DOHH2 (cell line): Measurements from ENCODE around the gene STK32C.

Source experiments
- CTCF ChIP-seq: fragments of 200-600 bp; sonication (generic); IDR thresholded peaks from one replicate; pipeline ENCODE4 v1.5.1; 2014; ENCODE audit warnings: antibody characterized with exemption, mild to moderate bottlenecking, low read depth, low read length; ENCODE audit not compliant: poor library complexity, severe bottlenecking
- EZH2phosphoT487 ChIP-seq: fragments of 200-600 bp; sonication (generic); IDR thresholded peaks from 2 replicates; pipeline ENCODE4 v1.6.1; 2017; ENCODE audit warnings: borderline replicate concordance, mild to moderate bottlenecking, antibody characterized with exemption, low read length, moderate library complexity, mixed read lengths

GRCh38 chr10:132353456-132354355, 46.0 kb upstream of the STK32C start:
- TF ChIP-seq CTCF = no peak
- TF ChIP-seq EZH2phosphoT487 = no peak
